Activated CD4-positive, alpha-beta T cell treated with anti-CD3 and anti-CD28 coated beads for 36 hours (primary cell): ENCODE results near the gene SNRNP200. TPM values are rescaled to one million over a fixed set of nuclear protein-coding genes. Genes with fewer than 3 reads are reported as not detected.
"Not testable (repeated sequence)": the region's sequence is repeated elsewhere in the genome, so short reads cannot be mapped to it uniquely, and the experiment has no call there.

ENCODE experiments used
- ATAC-seq: fragments of 200-7000 bp; cut with Tn5 transposase; one replicate; pipeline ENCODE4 v1.10.0; 2021; ENCODE audit warnings: mild to moderate bottlenecking, moderate library complexity
- CTCF ChIA-PET: fragments of 350-600 bp; sonication (Branson Sonifier 250); formaldehyde crosslinking; loops from one replicate; lab custom pipeline; 2021; ENCODE audit warnings: antibody characterized with exemption; lab: Charles Lee
- POLR2A ChIA-PET: fragments of 350-600 bp; sonication (Branson Sonifier 250); formaldehyde crosslinking; loops from one replicate; lab custom pipeline; 2021; ENCODE audit warnings: antibody characterized with exemption, inconsistent platforms; lab: Charles Lee
- DNase-seq: peaks from one replicate; pipeline ENCODE4 v3.0.0-alpha.2; 2020
- H3K27ac Mint-ChIP-seq: one replicate; pipeline ENCODE4 v1.8.0; 2021; ENCODE audit warnings: mixed read lengths
- H3K27me3 Mint-ChIP-seq: one replicate; pipeline ENCODE4 v1.8.0; 2021; ENCODE audit warnings: mixed read lengths
- H3K36me3 Mint-ChIP-seq: one replicate; pipeline ENCODE4 v1.8.0; 2021; ENCODE audit warnings: low read depth, mixed read lengths
- H3K4me1 Mint-ChIP-seq: one replicate; pipeline ENCODE4 v1.8.0; 2021; ENCODE audit warnings: mixed read lengths
- H3K4me3 Mint-ChIP-seq: one replicate; pipeline ENCODE4 v1.8.0; 2021; ENCODE audit warnings: mild to moderate bottlenecking, moderate library complexity, mixed read lengths
- H3K9me3 Mint-ChIP-seq: one replicate; pipeline ENCODE4 v1.8.0; 2021; ENCODE audit warnings: low read depth, mixed read lengths
- intact Hi-C, 2 experiments: fragments of 100-400 bp; cut with DNase I in 1 of 2; cut with micrococcal nuclease in 1 of 2; formaldehyde crosslinking; loops; one replicate each; pipeline versions ENCODE4 v1.14.2 to v1.15.1; 2022 to 2024; cut with DNase I, micrococcal nuclease
- total RNA-seq, 2 experiments: library from RNA; stranded (reverse); gene quantifications; one replicate each; pipeline ENCODE4 v1.2.3, GENCODE V29; 2021

Gene SNRNP200
- total RNA-seq, 2 experiments from 2014 or later: 176 to 198 TPM

- ChIA-PET CTCF (interaction anchor here (0.5 to 1.0 kb wide), 4 partner anchors 48 to 251 kb away, joined by 3 read pairs; no protein-coding TSS in a partner anchor), POLR2A (interaction anchor here (0.9 kb wide), 1 partner anchor 18 kb away, joined by 4 read pairs; no protein-coding TSS in a partner anchor)
- Mint-ChIP-seq H3K4me3 (peak overlapping the region; percentile 41), H3K4me1 (peaks cover 39% of the 10 kb centered on the region), H3K36me3 (no peaks in the 10 kb centered on the region), H3K27me3 (no peaks in the 10 kb centered on the region), H3K9me3 (no peaks in the 10 kb centered on the region), H3K27ac (peak overlapping the region; percentile 82)
- ATAC-seq (peak; percentile 64), DNase-seq (peak; percentile 41)
- intact Hi-C loops: no loop called here
These were observed 10.2 kb upstream of the SNRNP200 start for GRCh38 chr2:96315400-96316071.

GRCh38 chr2:96315005-96315399 lies 9.7 kb upstream of the SNRNP200 start:
- Mint-ChIP-seq H3K4me1 (peaks cover 34% of the 10 kb centered on the region), H3K9me3 (no peaks in the 10 kb centered on the region), H3K27me3 (no peaks in the 10 kb centered on the region), H3K4me3 (no peak overlapping the region), H3K27ac (no peak overlapping the region), H3K36me3 (no peaks in the 10 kb centered on the region)
- ATAC-seq (no peak), DNase-seq (no peak)
- ChIA-PET CTCF (interaction anchor here (0.5 to 0.7 kb wide), 3 partner anchors 48 to 252 kb away, joined by 3 read pairs; no protein-coding TSS in a partner anchor), POLR2A (no interaction called here)
- intact Hi-C loops: no loop called here

- Mint-ChIP-seq H3K4me1 (peaks cover 26% of the 10 kb centered on the region), H3K27ac (no peak overlapping the region), H3K36me3 (peaks cover 17% of the 10 kb centered on the region), H3K27me3 (no peaks in the 10 kb centered on the region), H3K9me3 (no peaks in the 10 kb centered on the region), H3K4me3 (no peak overlapping the region)
- ATAC-seq (no peak), DNase-seq (no peak)
- CTCF ChIA-PET: no interaction called here
- POLR2A ChIA-PET: no interaction called here
- intact Hi-C loops: loop anchor here in 1 of 2 experiments (5.0 kb wide), 1 partner anchor 161 kb away; the partner anchor contains the start of gene DUSP2
These were observed 2.9 kb upstream of the SNRNP200 start for GRCh38 chr2:96308248-96308647.

GRCh38 chr2:96306370-96306769 lies 1.0 kb upstream of the SNRNP200 start:
- no peaks in the 10 kb centered on the region for H3K9me3 Mint-ChIP-seq
- DNase-seq (no peak), ATAC-seq (no peak)
- H3K4me3 Mint-ChIP-seq: peak overlapping the region; percentile 100
- no peaks in the 10 kb centered on the region for H3K27me3 Mint-ChIP-seq
- peaks cover 40% of the 10 kb centered on the region for H3K4me1 Mint-ChIP-seq
- intact Hi-C loops: loop anchor here in 1 of 2 experiments (5.0 kb wide), 1 partner anchor 159 kb away; the partner anchor contains the start of gene DUSP2
- ChIA-PET CTCF (interaction anchor here (0.6 to 1.7 kb wide), 7 partner anchors 14 to 204 kb away, joined by 3 to 7 read pairs (median 3); partner anchors contain the start of gene ITPRIPL1), POLR2A (interaction anchor here (1.0 to 1.3 kb wide), 2 partner anchors 15 to 50 kb away, joined by 3 to 6 read pairs; no protein-coding TSS in a partner anchor)
- H3K36me3 Mint-ChIP-seq: peaks cover 35% of the 10 kb centered on the region
- peak overlapping the region; percentile 99 for H3K27ac Mint-ChIP-seq

GRCh38 chr2:96305979-96306308 lies 598 bp upstream of the SNRNP200 start:
- ChIA-PET POLR2A (interaction anchor here (1.0 to 1.6 kb wide), 2 partner anchors 15 kb away, joined by 3 to 7 read pairs; no protein-coding TSS in a partner anchor), CTCF (interaction anchor here (0.6 to 1.7 kb wide), 7 partner anchors 15 to 204 kb away, joined by 3 to 7 read pairs (median 3); partner anchors contain the start of gene ITPRIPL1)
- peaks cover 44% of the 10 kb centered on the region for H3K4me1 Mint-ChIP-seq
- no peaks in the 10 kb centered on the region for H3K27me3 Mint-ChIP-seq
- peak; percentile 23 for DNase-seq
- peak overlapping the region; percentile 100 for H3K4me3 Mint-ChIP-seq
- ATAC-seq: no peak
- H3K27ac Mint-ChIP-seq: peak overlapping the region; percentile 99
- intact Hi-C loops: loop anchor here (1.0 to 5.0 kb wide), 12 partner anchors 15 to 510 kb away; partner anchors contain the start of genes CIAO1 (in 2 of the 2), CNNM3 (in 1 of the 2), DUSP2 (in 1 of the 2) and KANSL3 (in 1 of the 2)
- no peaks in the 10 kb centered on the region for H3K9me3 Mint-ChIP-seq
- peaks cover 39% of the 10 kb centered on the region for H3K36me3 Mint-ChIP-seq

GRCh38 chr2:96304606-96305005 lies 740 bp downstream of the SNRNP200 start:
- CTCF ChIA-PET: interaction anchor here (0.6 to 1.2 kb wide), 5 partner anchors 17 to 253 kb away, joined by 3 to 7 read pairs (median 3); no protein-coding TSS in a partner anchor
- H3K9me3 Mint-ChIP-seq: no peaks in the 10 kb centered on the region
- peak overlapping the region; percentile 99 for H3K27ac Mint-ChIP-seq
- POLR2A ChIA-PET: interaction anchor here (0.5 to 1.6 kb wide), 2 partner anchors 17 to 23 kb away, joined by 3 to 7 read pairs; no protein-coding TSS in a partner anchor
- peaks cover 46% of the 10 kb centered on the region for H3K4me1 Mint-ChIP-seq
- peaks cover 41% of the 10 kb centered on the region for H3K36me3 Mint-ChIP-seq
- intact Hi-C loops: loop anchor here (1.0 to 5.0 kb wide), 12 partner anchors 17 to 512 kb away; partner anchors contain the start of genes CIAO1 (in 2 of the 2), CNNM3 (in 1 of the 2), DUSP2 (in 1 of the 2) and KANSL3 (in 1 of the 2)
- peak overlapping the region; percentile 100 for H3K4me3 Mint-ChIP-seq
- DNase-seq (no peak), ATAC-seq (no peak)
- no peaks in the 10 kb centered on the region for H3K27me3 Mint-ChIP-seq

GRCh38 chr2:96301865-96302264 lies 3.5 kb downstream of the SNRNP200 start:
- no peaks in the 10 kb centered on the region for H3K27me3 Mint-ChIP-seq
- peak overlapping the region; percentile 40 for H3K27ac Mint-ChIP-seq
- intact Hi-C loops: no loop called here
- ATAC-seq (no peak), DNase-seq (no peak)
- H3K36me3 Mint-ChIP-seq: peaks cover 67% of the 10 kb centered on the region
- ChIA-PET POLR2A (no interaction called here), CTCF (interaction anchor here (1.2 kb wide), 1 partner anchor 33 kb away, joined by 6 read pairs; the partner anchor contains the start of gene NCAPH)
- H3K4me3 Mint-ChIP-seq: no peak overlapping the region
- H3K9me3 Mint-ChIP-seq: no peaks in the 10 kb centered on the region
- H3K4me1 Mint-ChIP-seq: peaks cover 46% of the 10 kb centered on the region

- ChIA-PET POLR2A (interaction anchor here (0.7 kb wide), 1 partner anchor 19 kb away, joined by 4 read pairs; no protein-coding TSS in a partner anchor), CTCF (interaction anchor here (1.5 kb wide), 1 partner anchor 23 kb away, joined by 3 read pairs; no protein-coding TSS in a partner anchor)
- DNase-seq: no peak
- Mint-ChIP-seq H3K4me1 (peaks cover 10% of the 10 kb centered on the region), H3K36me3 (peaks cover 77% of the 10 kb centered on the region), H3K27ac (no peak overlapping the region), H3K9me3 (no peaks in the 10 kb centered on the region), H3K27me3 (no peaks in the 10 kb centered on the region), H3K4me3 (no peak overlapping the region)
- ATAC-seq: no peak
- intact Hi-C loops: no loop called here
These were observed 8.4 kb downstream of the SNRNP200 start for GRCh38 chr2:96296925-96297324.

- peaks cover 86% of the 10 kb centered on the region for H3K36me3 Mint-ChIP-seq
- DNase-seq, H3K9me3 Mint-ChIP-seq, H3K27me3 Mint-ChIP-seq, H3K4me3 Mint-ChIP-seq, intact Hi-C loops, H3K4me1 Mint-ChIP-seq, ATAC-seq, H3K27ac Mint-ChIP-seq: not testable (repeated sequence)
- POLR2A ChIA-PET: interaction anchor here (0.7 to 1.0 kb wide), 2 partner anchors 11 to 31 kb away, joined by 3 to 4 read pairs; partner anchors contain the start of gene ITPRIPL1
- CTCF ChIA-PET: interaction anchor here (1.6 kb wide), 1 partner anchor 213 kb away, joined by 4 read pairs; no protein-coding TSS in a partner anchor
These were observed 11.1 kb downstream of the SNRNP200 start for GRCh38 chr2:96294271-96294670.

- no peak overlapping the region for H3K27ac Mint-ChIP-seq
- H3K9me3 Mint-ChIP-seq: no peaks in the 10 kb centered on the region
- ATAC-seq (no peak), DNase-seq (no peak)
- H3K36me3 Mint-ChIP-seq: peaks cover 86% of the 10 kb centered on the region
- H3K4me3 Mint-ChIP-seq: no peak overlapping the region
- ChIA-PET CTCF (no interaction called here), POLR2A (no interaction called here)
- intact Hi-C loops: no loop called here
- H3K4me1 Mint-ChIP-seq: peaks cover 4% of the 10 kb centered on the region
- H3K27me3 Mint-ChIP-seq: no peaks in the 10 kb centered on the region
These were observed 13.6 kb downstream of the SNRNP200 start for GRCh38 chr2:96291751-96292150.

- no peaks in the 10 kb centered on the region for H3K27me3 Mint-ChIP-seq
- no peak overlapping the region for H3K4me3 Mint-ChIP-seq
- ATAC-seq: peak; percentile 51
- CTCF ChIA-PET: interaction anchor here (0.6 to 1.1 kb wide), 2 partner anchors 113 to 131 kb away, joined by 3 read pairs; no protein-coding TSS in a partner anchor
- H3K36me3 Mint-ChIP-seq: peaks cover 81% of the 10 kb centered on the region
- H3K4me1 Mint-ChIP-seq: peaks cover 4% of the 10 kb centered on the region
- peak overlapping the region; percentile 38 for H3K27ac Mint-ChIP-seq
- intact Hi-C loops: no loop called here
- POLR2A ChIA-PET: interaction anchor here (0.6 kb wide), 1 partner anchor 232 kb away, joined by 3 read pairs; no protein-coding TSS in a partner anchor
- DNase-seq: no peak
- no peaks in the 10 kb centered on the region for H3K9me3 Mint-ChIP-seq
These were observed 18.0 kb downstream of the SNRNP200 start for GRCh38 chr2:96287273-96287856.
